AG09319 (cell line): Measurements from ENCODE around the gene CNGA4.

Experiments
- DNase-seq: peaks from one replicate; pipeline ENCODE4 v3.0.0-alpha.2; 2010; ENCODE audit warnings: low read depth; ENCODE audit errors: extremely low read depth
- CTCF ChIP-seq: IDR thresholded peaks from 2 replicates; pipeline ENCODE4 v1.5.1; 2011; ENCODE audit warnings: low read depth, mild to moderate bottlenecking, inconsistent platforms, low read length, moderate library complexity

Gene CNGA4

GRCh38 chr11:6238902-6239301, at the start of gene CNGA4:
CNGA4 (plus strand) TSS chr11:6239089; CDS start chr11:6239207, 118 bp downstream.
- no peak for DNase-seq
- no peak for TF ChIP-seq CTCF

- DNase-seq = no peak
- no peak for TF ChIP-seq CTCF
Measured at GRCh38 chr11:6191742-6192141, 47.1 kb upstream of the CNGA4 start.

- no peak for DNase-seq
- no peak for TF ChIP-seq CTCF
Measured at GRCh38 chr11:6194065-6194581, 44.8 kb upstream of the CNGA4 start.

- TF ChIP-seq CTCF = no peak
- no peak for DNase-seq
Measured at GRCh38 chr11:6196396-6196795, 42.5 kb upstream of the CNGA4 start.

- DNase-seq = no peak
- no peak for TF ChIP-seq CTCF
Measured at GRCh38 chr11:6197466-6198200, 41.3 kb upstream of the CNGA4 start.

- TF ChIP-seq CTCF = no peak
- no peak for DNase-seq
Measured at GRCh38 chr11:6199174-6199810, 39.6 kb upstream of the CNGA4 start, which contains the start of gene OR52W1. OR52W1 (plus strand) TSS chr11:6199224; CDS start chr11:6199224, 0 bp downstream.

- no peak for DNase-seq
- TF ChIP-seq CTCF = no peak
Measured at GRCh38 chr11:6200975-6201374, 37.9 kb upstream of the CNGA4 start.
